Mesendoderm (in vitro differentiated cells): ENCODE results near the gene STX1A.
A peak's percentile ranks its signal among the peaks of the same experiment; 100 is the strongest.

Experiments used
- DNase-seq: peaks from one replicate; pipeline ENCODE4 v3.0.0; 2013
- H2AK5ac ChIP-seq: 2 replicates; pipeline ENCODE4 v1.6.1; 2013; ENCODE audit warnings: low read length, inconsistent platforms
- H2BK120ac ChIP-seq: 2 replicates; pipeline ENCODE4 v1.6.1; 2013; ENCODE audit warnings: low read depth, mild to moderate bottlenecking, low read length, moderate library complexity, mixed read lengths
- H2BK15ac ChIP-seq: replicated peaks from 2 replicates; pipeline ENCODE4 v1.6.1; 2013; ENCODE audit warnings: low read depth, mild to moderate bottlenecking, moderate library complexity
- H2BK5ac ChIP-seq: 2 replicates; pipeline ENCODE4 v1.6.1; 2013; ENCODE audit warnings: low read length, inconsistent platforms
- H3K18ac ChIP-seq: 2 replicates; pipeline ENCODE4 v1.6.1; 2013; ENCODE audit warnings: mild to moderate bottlenecking, low read length, mixed read lengths
- H3K23ac ChIP-seq: one replicate; pipeline ENCODE4 v1.6.1; 2013; ENCODE audit warnings: low read length
- H3K27ac ChIP-seq: 2 replicates; pipeline ENCODE4 v1.5.1; 2013; ENCODE audit warnings: low read depth, mild to moderate bottlenecking, inconsistent platforms, low read length, moderate library complexity
- H3K27me3 ChIP-seq: 2 replicates; pipeline ENCODE4 v1.6.1; 2013; ENCODE audit warnings: low read length, control low read depth, mild to moderate bottlenecking, inconsistent platforms; ENCODE audit not compliant: insufficient read depth, poor library complexity
- H3K36me3 ChIP-seq: 2 replicates; pipeline ENCODE4 v1.6.1; 2013; ENCODE audit warnings: low read length, inconsistent platforms; ENCODE audit not compliant: control insufficient read depth, insufficient read depth
- H3K4ac ChIP-seq: one replicate; pipeline ENCODE4 v1.6.1; 2013; ENCODE audit warnings: low read depth, mild to moderate bottlenecking, low read length, moderate library complexity
- H3K4me1 ChIP-seq: 2 replicates; pipeline ENCODE4 v1.6.1; 2013; ENCODE audit warnings: low read depth, low read length, inconsistent platforms; ENCODE audit not compliant: control insufficient read depth
- H3K4me2 ChIP-seq: 2 replicates; pipeline ENCODE4 v1.6.1; 2013; ENCODE audit warnings: low read length
- H3K4me3 ChIP-seq: 2 replicates; pipeline ENCODE4 v1.5.1; 2013; ENCODE audit warnings: mild to moderate bottlenecking, low read length
- H3K56ac ChIP-seq: one replicate; pipeline ENCODE4 v1.6.1; 2013; ENCODE audit warnings: low read length
- H3K79me1 ChIP-seq: 2 replicates; pipeline ENCODE4 v1.6.1; 2013; ENCODE audit warnings: low read length, inconsistent platforms
- H3K79me2 ChIP-seq: 2 replicates; pipeline ENCODE4 v1.6.1; 2013; ENCODE audit warnings: mild to moderate bottlenecking, low read length; ENCODE audit not compliant: control insufficient read depth, insufficient read depth
- H3K9ac ChIP-seq: 2 replicates; pipeline ENCODE4 v1.6.1; 2013; ENCODE audit warnings: low read length, inconsistent platforms
- H4K5ac ChIP-seq: one replicate; pipeline ENCODE4 v1.6.1; 2013; ENCODE audit warnings: low read length
- H4K8ac ChIP-seq: one replicate; pipeline ENCODE4 v1.6.1; 2013; ENCODE audit warnings: low read depth, mild to moderate bottlenecking, control low read depth, low read length, moderate library complexity
- WGBS: extraction: QIAGEN DNeasy Blood & Tissue Kit; methylation state at CpG from one replicate; pipeline ENCODE4 v1.1.7; 2013; ENCODE audit warnings: low lambda C conversion rate, missing lambda C conversion rate; ENCODE audit not compliant: insufficient coverage; ENCODE audit errors: extremely low coverage; 5-methylcytosine and 5-hydroxymethylcytosine counted together

Gene STX1A

DNA sequence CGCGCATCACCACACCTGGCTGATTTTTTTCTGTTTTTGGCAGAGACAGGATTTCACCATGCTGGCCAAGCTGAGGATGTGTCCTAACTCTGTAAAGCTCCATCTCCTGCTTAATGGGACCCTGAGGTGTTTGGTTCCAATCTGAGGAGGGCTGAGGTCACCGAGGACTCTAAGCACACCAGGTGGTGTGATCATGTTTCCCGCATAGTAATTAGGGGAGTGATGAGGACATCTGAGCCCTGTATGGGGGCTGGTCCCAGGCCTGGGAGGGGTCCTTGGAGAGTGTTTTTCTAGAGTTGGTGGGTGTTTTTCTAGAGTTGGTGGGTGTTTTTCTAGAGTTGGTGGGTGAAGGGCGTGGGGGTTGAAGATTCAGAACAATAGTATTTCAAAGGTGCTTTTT, 22.1 kb upstream of the STX1A start:
- H2BK5ac ChIP-seq, result no peak overlapping the region
- no peak overlapping the region for H3K18ac ChIP-seq
- H3K36me3 ChIP-seq, result no peaks in the 10 kb centered on the region
- H2BK15ac ChIP-seq, result no peak overlapping the region
- no peak overlapping the region for H3K23ac ChIP-seq
- no peak overlapping the region for H3K56ac ChIP-seq
- H3K4me3 ChIP-seq, result no peak overlapping the region
- H4K8ac ChIP-seq, result no peak overlapping the region
- H3K4me1 ChIP-seq, result peaks cover 8% of the 10 kb centered on the region
- no peak overlapping the region for H2AK5ac ChIP-seq
- H3K79me1 ChIP-seq, result peaks cover 3% of the 10 kb centered on the region
- H4K5ac ChIP-seq, result no peak overlapping the region
- no peak overlapping the region for H3K27ac ChIP-seq
- no peak overlapping the region for H3K4me2 ChIP-seq
- no peak overlapping the region for H3K4ac ChIP-seq
- WGBS, result no CpG with 5 or more reads among the region's 5 CpGs
- H3K27me3 ChIP-seq, result no peaks in the 10 kb centered on the region
- no peak overlapping the region for H2BK120ac ChIP-seq
- no peak overlapping the region for H3K9ac ChIP-seq
- DNase-seq, result peak; percentile 80
- H3K79me2 ChIP-seq, result no peaks in the 10 kb centered on the region

DNA sequence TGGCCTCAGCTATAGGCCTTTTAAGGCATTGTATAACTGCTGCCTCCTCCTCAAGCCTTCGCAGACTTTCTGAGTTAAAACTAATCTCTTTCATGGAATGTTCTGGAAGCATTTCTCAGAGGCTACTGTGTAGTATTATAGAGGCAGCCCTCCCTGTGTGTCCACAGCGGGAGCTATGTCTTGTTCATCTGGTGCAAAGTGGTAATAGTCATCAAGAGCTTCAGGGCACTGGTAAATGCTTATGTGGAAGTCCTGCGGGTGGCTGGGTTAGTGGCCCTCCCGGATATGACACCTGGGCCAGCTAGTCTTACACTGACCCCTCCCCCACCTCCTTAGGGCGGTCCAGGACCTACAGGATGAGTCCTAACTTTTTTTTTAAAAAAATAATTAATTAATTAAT, 21.3 kb upstream of the STX1A start:
- no peak overlapping the region for H3K23ac ChIP-seq
- H2AK5ac ChIP-seq, result no peak overlapping the region
- H3K56ac ChIP-seq, result peak overlapping the region; percentile 44
- H3K9ac ChIP-seq, result no peak overlapping the region
- peaks cover 8% of the 10 kb centered on the region for H3K4me1 ChIP-seq
- no peak overlapping the region for H3K4ac ChIP-seq
- no peak overlapping the region for H2BK15ac ChIP-seq
- H3K4me2 ChIP-seq, result no peak overlapping the region
- H3K79me2 ChIP-seq, result no peaks in the 10 kb centered on the region
- no peak overlapping the region for H2BK120ac ChIP-seq
- no peak overlapping the region for H3K27ac ChIP-seq
- no peak overlapping the region for H4K8ac ChIP-seq
- H3K79me1 ChIP-seq, result peaks cover 3% of the 10 kb centered on the region
- no peak overlapping the region for H3K18ac ChIP-seq
- no CpG with 5 or more reads among the region's 5 CpGs for WGBS
- no peak overlapping the region for H4K5ac ChIP-seq
- no peaks in the 10 kb centered on the region for H3K36me3 ChIP-seq
- H3K27me3 ChIP-seq, result no peaks in the 10 kb centered on the region
- H3K4me3 ChIP-seq, result no peak overlapping the region
- peak; percentile 73 for DNase-seq
- H2BK5ac ChIP-seq, result no peak overlapping the region

DNA sequence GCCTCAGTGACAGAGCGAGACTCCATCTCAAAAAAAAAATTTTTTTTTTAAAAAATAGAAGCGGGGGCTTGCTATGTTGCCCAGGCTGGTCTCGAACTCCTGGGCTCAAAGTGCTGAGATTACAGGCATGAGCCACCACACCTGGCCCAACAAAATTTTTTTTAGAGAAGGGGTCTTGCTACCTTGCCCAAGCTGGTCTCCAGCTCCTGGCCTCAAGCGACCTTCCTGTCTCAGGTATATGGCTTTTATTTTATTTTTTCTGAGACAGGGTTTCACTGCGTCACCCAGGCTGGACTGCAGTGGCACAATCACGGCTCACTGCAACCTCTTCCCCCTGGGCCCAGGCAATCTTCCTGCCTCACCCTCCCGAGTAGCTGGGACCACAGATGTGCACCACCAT, 20.7 kb upstream of the STX1A start:
- no peak overlapping the region for H2BK120ac ChIP-seq
- no peaks in the 10 kb centered on the region for H3K36me3 ChIP-seq
- no peaks in the 10 kb centered on the region for H3K27me3 ChIP-seq
- no peak overlapping the region for H3K18ac ChIP-seq
- H2BK5ac ChIP-seq, result no peak overlapping the region
- H3K23ac ChIP-seq, result no peak overlapping the region
- H3K79me1 ChIP-seq, result peaks cover 3% of the 10 kb centered on the region
- H3K56ac ChIP-seq, result no peak overlapping the region
- WGBS, result no CpG with 5 or more reads among the region's 7 CpGs
- H3K4me1 ChIP-seq, result peaks cover 8% of the 10 kb centered on the region
- no peak overlapping the region for H2BK15ac ChIP-seq
- DNase-seq, result no peak
- no peak overlapping the region for H4K5ac ChIP-seq
- no peak overlapping the region for H4K8ac ChIP-seq
- H3K4ac ChIP-seq, result no peak overlapping the region
- H3K4me2 ChIP-seq, result no peak overlapping the region
- no peak overlapping the region for H3K27ac ChIP-seq
- H2AK5ac ChIP-seq, result no peak overlapping the region
- no peak overlapping the region for H3K4me3 ChIP-seq
- no peaks in the 10 kb centered on the region for H3K79me2 ChIP-seq
- no peak overlapping the region for H3K9ac ChIP-seq

DNA sequence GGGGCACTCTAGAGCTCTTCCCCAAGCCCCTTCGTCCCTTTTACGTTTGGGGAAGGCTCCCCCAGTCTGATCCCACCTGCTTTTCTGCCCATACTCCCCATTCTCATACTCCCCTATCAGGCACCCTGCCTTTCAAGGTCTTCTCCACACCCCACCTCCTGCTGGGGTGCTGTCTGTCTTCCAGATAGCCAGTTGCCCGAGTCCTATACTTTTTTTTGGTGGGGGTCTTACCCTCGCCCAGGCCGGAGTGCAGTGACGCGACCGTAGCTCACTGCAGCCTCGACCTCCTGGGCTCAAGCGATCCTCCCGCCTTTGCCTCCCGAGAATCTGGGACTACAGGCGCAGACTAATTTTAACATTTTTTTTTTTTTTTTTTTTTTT, 19.9 kb upstream of the STX1A start:
- Histone ChIP-seq H3K56ac (peak overlapping the region; percentile 84), H2BK120ac (no peak overlapping the region), H4K5ac (no peak overlapping the region), H3K9ac (peak overlapping the region; percentile 72), H3K4me3 (peak overlapping the region; percentile 50), H3K18ac (peak overlapping the region; percentile 22), H3K23ac (peak overlapping the region; percentile 66), H3K27ac (peak overlapping the region; percentile 62), H3K36me3 (no peaks in the 10 kb centered on the region), H3K4me1 (peaks cover 8% of the 10 kb centered on the region), H3K79me1 (peaks cover 3% of the 10 kb centered on the region), H2BK15ac (no peak overlapping the region), H2BK5ac (no peak overlapping the region), H3K27me3 (no peaks in the 10 kb centered on the region), H4K8ac (no peak overlapping the region), H3K79me2 (no peaks in the 10 kb centered on the region), H2AK5ac (no peak overlapping the region), H3K4ac (peak overlapping the region; percentile 0), H3K4me2 (peak overlapping the region; percentile 39)
- no CpG with 5 or more reads among the region's 13 CpGs for WGBS
- DNase-seq, result no peak

DNA sequence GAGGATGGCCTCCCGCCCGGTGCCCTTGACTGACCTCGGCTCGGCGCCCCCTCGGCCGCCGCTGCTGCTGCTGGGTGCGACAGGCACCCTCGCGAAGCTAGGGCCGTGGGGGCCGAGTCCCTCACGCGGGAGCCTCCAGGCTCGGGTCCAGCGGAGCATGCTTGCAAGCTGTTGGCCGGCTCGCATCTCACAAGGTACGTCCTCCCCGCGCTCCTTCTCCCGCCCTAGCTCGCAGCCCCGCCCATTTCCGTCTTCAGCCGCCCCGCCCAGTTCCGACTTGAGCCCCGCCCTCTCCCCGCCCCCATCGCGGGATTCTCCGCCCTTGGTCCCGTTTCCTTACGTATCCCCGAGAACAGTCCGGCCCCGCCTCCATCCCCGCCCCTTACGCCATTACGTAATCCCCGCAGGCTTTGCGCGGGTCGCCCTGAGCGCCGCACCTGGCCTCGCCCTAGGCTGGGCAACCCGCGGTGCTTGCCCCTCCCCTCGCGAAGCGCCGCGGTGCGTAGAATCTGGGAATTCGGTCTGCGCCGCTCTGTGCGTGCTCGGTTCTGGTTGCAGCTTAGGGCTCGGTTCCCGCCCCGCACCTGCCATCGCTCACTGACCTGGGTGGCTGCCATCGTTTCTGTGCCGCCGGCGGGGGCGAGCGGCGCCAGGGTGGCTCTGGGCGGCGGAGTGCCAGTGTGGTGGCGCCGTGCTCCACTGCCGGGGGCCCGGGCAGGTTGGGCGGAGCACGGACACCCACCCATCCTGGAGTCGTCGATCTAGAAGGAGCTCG, 19.3 kb upstream of the STX1A start, which contains the start of gene ABHD11:
Gene ABHD11, minus strand, starts transcription at position 191 of the 775 bp plus-strand sequence. Its CDS starts 32 bp downstream, at position 159.
- WGBS, result no CpG with 5 or more reads among the region's 84 CpGs

More for the DNA sequence above, 19.3 kb upstream of the STX1A start, which contains the start of gene ABHD11:
- no peak within 1 kb of the TSS for H4K5ac ChIP-seq
- peak within 1 kb of the TSS; percentile 80 for H3K23ac ChIP-seq
- peak within 1 kb of the TSS; percentile 0 for H3K4ac ChIP-seq
- peak within 1 kb of the TSS; percentile 91 for H3K4me2 ChIP-seq
- H2BK15ac ChIP-seq, result no peak within 1 kb of the TSS
- H3K27me3 ChIP-seq, result no peaks in the 10 kb centered on the region
- no peak within 1 kb of the TSS for H2AK5ac ChIP-seq
- H3K4me1 ChIP-seq, result peaks cover 8% of the 10 kb centered on the region
- peak within 1 kb of the TSS; percentile 62 for H3K27ac ChIP-seq
- H3K56ac ChIP-seq, result peak within 1 kb of the TSS; percentile 96
- peak within 1 kb of the TSS; percentile 93 for H3K9ac ChIP-seq
- H2BK120ac ChIP-seq, result no peak within 1 kb of the TSS
- peak within 1 kb of the TSS; percentile 70 for H4K8ac ChIP-seq
- DNase-seq, result peak; percentile 97
- H3K4me3 ChIP-seq, result peak within 1 kb of the TSS; percentile 82
- peak within 1 kb of the TSS; percentile 73 for H2BK5ac ChIP-seq
- H3K79me2 ChIP-seq, result no peaks in the 10 kb centered on the region
- H3K18ac ChIP-seq, result peak within 1 kb of the TSS; percentile 22
- no peaks in the 10 kb centered on the region for H3K36me3 ChIP-seq
- H3K79me1 ChIP-seq, result peaks cover 3% of the 10 kb centered on the region
